Trophoblast cell (in vitro differentiated cells and primary cell): ENCODE data around the gene GNB5.

Experiments used
- DNase-seq, 2 donors: peaks; one replicate each; pipeline ENCODE4 v3.0.0-alpha.2; 2016
- H2AFZ ChIP-seq: 2 replicates; pipeline ENCODE4 v1.6.1; 2013; ENCODE audit warnings: low read length, moderate library complexity, mild to moderate bottlenecking; ENCODE audit not compliant: insufficient read depth, poor library complexity
- H2AK5ac ChIP-seq: 2 replicates; pipeline ENCODE4 v1.6.1; 2013; ENCODE audit warnings: mild to moderate bottlenecking, low read length
- H2BK120ac ChIP-seq: 2 replicates; pipeline ENCODE4 v1.6.1; 2013; ENCODE audit warnings: low read length, mild to moderate bottlenecking, moderate library complexity; ENCODE audit not compliant: insufficient read depth, poor library complexity
- H2BK12ac ChIP-seq: 2 replicates; pipeline ENCODE4 v1.6.1; 2013; ENCODE audit warnings: mild to moderate bottlenecking, low read length, moderate library complexity
- H2BK5ac ChIP-seq: 2 replicates; pipeline ENCODE4 v1.6.1; 2013; ENCODE audit warnings: low read length, low read depth, moderate library complexity, mild to moderate bottlenecking; ENCODE audit not compliant: poor library complexity
- H3K14ac ChIP-seq: 2 replicates; pipeline ENCODE4 v1.6.1; 2013; ENCODE audit warnings: mild to moderate bottlenecking, low read length
- H3K18ac ChIP-seq: 2 replicates; pipeline ENCODE4 v1.6.1; 2013; ENCODE audit warnings: mild to moderate bottlenecking, low read length
- H3K23ac ChIP-seq: 2 replicates; pipeline ENCODE4 v1.6.1; 2013; ENCODE audit warnings: low read length
- H3K27ac ChIP-seq: 2 replicates; pipeline ENCODE4 v1.5.1; 2013; ENCODE audit warnings: low read depth, mild to moderate bottlenecking, inconsistent platforms, low read length, moderate library complexity
- H3K27me3 ChIP-seq: 2 replicates; pipeline ENCODE4 v1.6.1; 2013; ENCODE audit warnings: inconsistent platforms, mild to moderate bottlenecking, low read length, moderate library complexity; ENCODE audit not compliant: insufficient read depth
- H3K36me3 ChIP-seq, 2 experiments: 1 replicate in 1 of 2; 2 replicates in 1 of 2; pipeline ENCODE4 v1.6.1; 2013; ENCODE audit warnings: low read length in 2 of 2, mild to moderate bottlenecking in 2 of 2, moderate library complexity in 1 of 2; ENCODE audit not compliant: insufficient read depth in 2 of 2, control insufficient read depth in 1 of 2
- H3K4ac ChIP-seq: 2 replicates; pipeline ENCODE4 v1.6.1; 2013; ENCODE audit warnings: low read depth, mild to moderate bottlenecking, low read length, moderate library complexity
- H3K4me1 ChIP-seq, 2 experiments: 1 replicate in 1 of 2; 2 replicates in 1 of 2; pipeline ENCODE4 v1.6.1; 2013; ENCODE audit warnings: low read length in 2 of 2, mild to moderate bottlenecking in 2 of 2, moderate library complexity in 1 of 2; ENCODE audit not compliant: insufficient read depth in 2 of 2, control insufficient read depth in 1 of 2
- H3K4me2 ChIP-seq: 2 replicates; pipeline ENCODE4 v1.6.1; 2013; ENCODE audit warnings: inconsistent platforms, mild to moderate bottlenecking, low read length, moderate library complexity
- H3K4me3 ChIP-seq: 2 replicates; pipeline ENCODE4 v1.5.1; 2013; ENCODE audit warnings: mild to moderate bottlenecking, low read depth, low read length, inconsistent platforms
- H3K79me1 ChIP-seq: one replicate; pipeline ENCODE4 v1.6.1; 2013; ENCODE audit warnings: low read length
- H3K79me2 ChIP-seq: 2 replicates; pipeline ENCODE4 v1.6.1; 2013; ENCODE audit warnings: low read length, mild to moderate bottlenecking; ENCODE audit not compliant: control insufficient read depth, insufficient read depth, poor library complexity
- H3K9ac ChIP-seq: 2 replicates; pipeline ENCODE4 v1.6.1; 2013; ENCODE audit warnings: mild to moderate bottlenecking, low read length
- H3K9me3 ChIP-seq: 2 replicates; pipeline ENCODE4 v1.6.1; 2013; ENCODE audit warnings: low read depth, mild to moderate bottlenecking, control low read depth, inconsistent platforms, low read length; ENCODE audit not compliant: insufficient read depth
- H4K12ac ChIP-seq: 2 replicates; pipeline ENCODE4 v1.6.1; 2013; ENCODE audit warnings: low read depth, mild to moderate bottlenecking, low read length, moderate library complexity
- H4K8ac ChIP-seq: 2 replicates; pipeline ENCODE4 v1.6.1; 2013; ENCODE audit warnings: low read depth, mild to moderate bottlenecking, low read length, moderate library complexity
- H4K91ac ChIP-seq: one replicate; pipeline ENCODE4 v1.6.1; 2013; ENCODE audit warnings: low read depth, mild to moderate bottlenecking, low read length, moderate library complexity
- WGBS: extraction: QIAGEN DNeasy Blood & Tissue Kit; methylation state at CpG from one replicate; pipeline ENCODE4 v1.1.7; 2013; ENCODE audit warnings: missing lambda C conversion rate; ENCODE audit not compliant: insufficient read length, insufficient coverage; ENCODE audit errors: extremely low coverage; 5-methylcytosine and 5-hydroxymethylcytosine counted together

Gene GNB5

DNA sequence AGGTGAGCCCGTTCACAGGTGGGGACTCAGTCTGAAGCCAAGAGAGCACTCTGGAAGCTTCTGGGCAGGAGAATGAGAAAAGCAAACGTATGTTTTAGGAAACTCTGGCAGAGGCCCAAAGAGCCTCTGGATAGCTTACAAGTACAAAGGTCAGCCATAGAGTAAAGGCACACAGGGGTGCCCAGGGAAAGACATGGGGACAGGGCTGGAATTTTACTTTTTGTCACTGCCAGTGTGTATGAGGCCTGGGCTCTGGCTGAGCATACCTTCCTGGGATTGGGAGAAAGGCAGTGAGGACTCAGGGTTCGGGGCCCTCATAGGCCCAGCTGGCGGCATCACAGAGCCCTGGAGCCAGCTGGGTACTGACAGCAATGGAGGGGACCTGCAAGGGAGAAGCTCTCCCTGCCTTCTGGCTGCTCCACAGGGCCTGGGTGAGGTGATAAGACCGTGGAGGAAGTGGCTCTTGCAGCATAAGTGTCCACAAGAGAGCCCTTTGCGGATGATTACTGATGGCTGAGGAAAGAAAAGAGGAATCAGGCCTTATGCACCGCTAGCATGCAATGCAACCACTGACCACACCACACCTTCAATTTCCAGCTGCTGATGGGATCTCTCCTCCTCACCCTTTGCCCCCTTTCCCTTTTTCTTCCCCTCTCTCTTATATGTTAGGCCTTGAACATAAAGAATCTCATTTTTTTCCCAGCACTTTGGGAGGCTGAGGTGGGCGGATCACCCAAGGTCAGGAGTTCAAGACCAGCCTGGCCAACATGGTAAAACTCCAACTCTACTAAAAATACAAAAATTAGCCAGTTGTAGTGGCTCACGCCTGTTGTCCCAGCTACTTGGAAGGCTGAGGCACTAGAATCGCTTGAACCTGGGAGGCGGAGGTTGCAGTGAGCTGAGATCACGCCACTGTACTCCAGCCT, 53.5 kb downstream of the GNB5 start:
- no peak overlapping the region for H2BK120ac ChIP-seq
- no peak overlapping the region for H2AFZ ChIP-seq

DNA sequence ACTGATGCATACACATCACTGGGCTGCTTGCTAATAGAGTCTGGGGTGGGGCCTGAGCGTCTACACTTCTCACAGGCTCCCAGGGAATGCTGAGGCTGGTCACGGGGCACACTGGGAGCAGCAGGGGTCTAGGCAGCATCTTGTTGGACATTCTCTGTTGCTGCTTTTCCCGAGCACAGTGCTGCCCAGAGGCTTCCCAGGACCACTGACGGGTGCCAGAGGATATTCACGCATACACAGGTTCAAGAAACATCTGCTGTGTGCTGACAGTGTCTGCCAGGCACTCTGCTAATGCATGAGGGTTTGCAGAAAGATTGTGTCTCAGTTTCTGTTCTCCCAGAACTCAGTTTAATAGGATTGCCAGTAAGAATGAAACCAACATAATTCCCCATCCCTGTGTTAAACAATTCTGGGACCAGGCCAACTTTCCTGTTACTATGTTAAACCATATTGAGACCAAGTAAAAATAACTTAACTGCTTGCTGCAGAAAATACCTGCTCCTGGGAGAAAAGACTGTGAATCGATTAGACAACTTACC, 54.7 kb downstream of the GNB5 start:
- no peaks in the 10 kb centered on the region for H3K4me1 ChIP-seq
- no peak for DNase-seq

More for the DNA sequence above, 53.5 kb downstream of the GNB5 start:
- no peak overlapping the region for H3K14ac ChIP-seq
- H3K18ac ChIP-seq: no peak overlapping the region
- H2BK12ac ChIP-seq: no peak overlapping the region
- no peaks in the 10 kb centered on the region for H3K27me3 ChIP-seq
- DNase-seq: no peak
- no peak overlapping the region for H3K4me2 ChIP-seq
- no CpG with 5 or more reads among the region's 12 CpGs for WGBS
- H3K9ac ChIP-seq: no peak overlapping the region
- no peak overlapping the region for H3K27ac ChIP-seq
- no peaks in the 10 kb centered on the region for H3K79me1 ChIP-seq
- H4K8ac ChIP-seq: no peak overlapping the region
- H3K9me3 ChIP-seq: no peaks in the 10 kb centered on the region
- H4K12ac ChIP-seq: no peak overlapping the region
- no peaks in the 10 kb centered on the region for H3K79me2 ChIP-seq
- H2BK5ac ChIP-seq: no peak overlapping the region
- H3K23ac ChIP-seq: no peak overlapping the region
- H4K91ac ChIP-seq: no peak overlapping the region
- peaks cover 0 to 4% of the 10 kb centered on the region in 2 experiments for H3K36me3 ChIP-seq
- no peaks in the 10 kb centered on the region for H3K4me1 ChIP-seq
- H3K4ac ChIP-seq: no peak overlapping the region
- H2AK5ac ChIP-seq: no peak overlapping the region
- H3K4me3 ChIP-seq: no peak overlapping the region

DNA sequence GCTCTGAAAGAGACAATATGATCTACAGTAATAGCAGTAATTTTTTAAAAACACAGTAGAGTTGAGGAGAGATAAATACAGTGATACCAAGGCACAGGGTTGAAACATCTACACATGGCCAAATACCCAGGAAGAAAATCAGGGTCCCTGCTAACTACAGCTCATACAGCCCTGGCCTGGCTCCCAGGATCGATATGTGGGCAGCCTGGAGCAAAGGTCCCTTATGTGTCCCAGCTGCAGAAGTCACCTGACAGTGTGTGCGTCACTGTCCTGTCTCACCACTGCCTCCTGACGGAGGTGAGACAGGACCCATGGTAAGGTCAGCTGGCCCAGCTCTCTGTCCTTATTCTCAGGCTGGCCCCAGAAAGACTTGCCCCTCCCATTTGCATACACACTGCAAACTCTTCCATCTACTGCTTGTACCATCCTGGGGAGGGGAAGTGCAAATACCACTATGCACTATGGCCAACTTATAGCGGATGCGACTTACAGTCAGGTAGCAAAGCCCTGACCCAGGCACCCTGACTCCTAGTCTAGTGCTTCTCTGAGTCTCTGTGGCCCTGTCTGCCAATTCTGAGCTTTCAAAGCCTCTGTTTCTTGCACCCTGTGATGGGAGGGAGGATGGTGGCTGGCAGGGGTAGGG, 56.6 kb downstream of the GNB5 start:
- no peak for DNase-seq
- H2AK5ac ChIP-seq: no peak overlapping the region
- H3K36me3 ChIP-seq: no peaks in the 10 kb centered on the region
- no peaks in the 10 kb centered on the region for H3K79me2 ChIP-seq
- no peak overlapping the region for H3K4me3 ChIP-seq
- H3K14ac ChIP-seq: no peak overlapping the region
- H3K79me1 ChIP-seq: no peaks in the 10 kb centered on the region
- no peak overlapping the region for H3K27ac ChIP-seq
- H3K4ac ChIP-seq: no peak overlapping the region
- no peak overlapping the region for H3K18ac ChIP-seq
- H3K9me3 ChIP-seq: no peaks in the 10 kb centered on the region
- no CpG with 5 or more reads among the region's 5 CpGs for WGBS
- H3K4me1 ChIP-seq: no peaks in the 10 kb centered on the region
- no peak overlapping the region for H2BK120ac ChIP-seq
- H4K8ac ChIP-seq: no peak overlapping the region
- H3K23ac ChIP-seq: no peak overlapping the region
- no peak overlapping the region for H2BK5ac ChIP-seq
- no peaks in the 10 kb centered on the region for H3K27me3 ChIP-seq
- H2AFZ ChIP-seq: no peak overlapping the region
- H3K9ac ChIP-seq: no peak overlapping the region
- no peak overlapping the region for H4K91ac ChIP-seq
- no peak overlapping the region for H3K4me2 ChIP-seq
- H2BK12ac ChIP-seq: no peak overlapping the region
- H4K12ac ChIP-seq: no peak overlapping the region

More for the DNA sequence above, 54.7 kb downstream of the GNB5 start:
- no peak overlapping the region for H2BK12ac ChIP-seq
- H3K36me3 ChIP-seq: peaks cover 0 to 4% of the 10 kb centered on the region in 2 experiments
- H3K4me2 ChIP-seq: no peak overlapping the region
- H3K27ac ChIP-seq: no peak overlapping the region
- no peaks in the 10 kb centered on the region for H3K9me3 ChIP-seq
- H2BK5ac ChIP-seq: no peak overlapping the region
- no peak overlapping the region for H4K91ac ChIP-seq
- no peak overlapping the region for H2AK5ac ChIP-seq
- no peak overlapping the region for H4K12ac ChIP-seq
- H3K9ac ChIP-seq: no peak overlapping the region
- no peak overlapping the region for H2AFZ ChIP-seq
- H3K79me1 ChIP-seq: no peaks in the 10 kb centered on the region
- H3K4ac ChIP-seq: no peak overlapping the region
- no peak overlapping the region for H3K23ac ChIP-seq
- H3K79me2 ChIP-seq: no peaks in the 10 kb centered on the region
- WGBS: no CpG with 5 or more reads among the region's 6 CpGs
- H2BK120ac ChIP-seq: no peak overlapping the region
- H3K14ac ChIP-seq: no peak overlapping the region
- H3K18ac ChIP-seq: no peak overlapping the region
- H4K8ac ChIP-seq: no peak overlapping the region
- H3K4me3 ChIP-seq: no peak overlapping the region
- no peaks in the 10 kb centered on the region for H3K27me3 ChIP-seq

GRCh38 chr15:52133510-52134220, 57.5 kb downstream of the GNB5 start:
- no peaks in the 10 kb centered on the region for H3K79me1 ChIP-seq
- no peak overlapping the region for H4K91ac ChIP-seq
- H3K79me2 ChIP-seq: no peaks in the 10 kb centered on the region
- H3K4me3 ChIP-seq: no peak overlapping the region
- no peak overlapping the region for H2BK12ac ChIP-seq
- H3K9ac ChIP-seq: no peak overlapping the region
- H3K27ac ChIP-seq: no peak overlapping the region
- H3K4me1 ChIP-seq: no peaks in the 10 kb centered on the region
- no peak overlapping the region for H4K8ac ChIP-seq
- no peak overlapping the region for H2BK5ac ChIP-seq
- H3K4me2 ChIP-seq: no peak overlapping the region
- H3K23ac ChIP-seq: no peak overlapping the region
- H3K9me3 ChIP-seq: no peaks in the 10 kb centered on the region
- no peak for DNase-seq
- no CpG with 5 or more reads among the region's 10 CpGs for WGBS
- H3K4ac ChIP-seq: no peak overlapping the region
- no peak overlapping the region for H3K18ac ChIP-seq
- no peak overlapping the region for H2AFZ ChIP-seq
- no peak overlapping the region for H3K14ac ChIP-seq
- H4K12ac ChIP-seq: no peak overlapping the region
- H2AK5ac ChIP-seq: no peak overlapping the region
- no peaks in the 10 kb centered on the region for H3K36me3 ChIP-seq
- no peaks in the 10 kb centered on the region for H3K27me3 ChIP-seq
- no peak overlapping the region for H2BK120ac ChIP-seq
